Liver (tissue), 4 donors: ENCODE measurements around the gene LIX1L. TPM values are rescaled to one million over a fixed set of nuclear protein-coding genes. Genes with fewer than 3 reads are reported as not detected.

ENCODE experiments used
- polyA plus RNA-seq, 2 donors: library from polyadenylated mRNA; stranded (reverse) in 1 of 2; unstranded in 1 of 2; fragments of 200-250 nt in 1 of 2; fragments of >200 nt in 1 of 2; fragmentation: Nextera tagmentation in 1 of 2; extraction: Ambion mirVana in 1 of 2; gene quantifications; one replicate each; pipeline versions ENCODE4 v1.2.1 to v1.2.3, GENCODE V29; 2013 to 2015
- total RNA-seq, 2 donors: library from RNA; depleted of rRNA; stranded (reverse); fragments of >200 nt; gene quantifications; one replicate each; pipeline ENCODE4 v1.2.3, GENCODE V29; 2014
- donor health status: healthy.
- donor health status: healthy.
- donor health status: healthy.

Gene LIX1L
- total and polyA plus RNA-seq, 4 donors: 4.6 to 8.6 (median 6.3) TPM

Other genes starting within 250 kb of the LIX1L start
- gene CD160, start 238.5 kb downstream of the LIX1L start, total RNA-seq: 1 to 10 TPM; 1.0 to 1.1 TPM
- 1 to 10 TPM in 1 of 2 donors, under 1 TPM in 1; 0.54 to 1.4 TPM for gene CD160, start 238.5 kb downstream of the LIX1L start, polyA plus RNA-seq
- gene RNF115, start 133.9 kb downstream of the LIX1L start, total RNA-seq: 10 to 100 TPM in 1 of 2 donors, 1 to 10 TPM in 1; 8.5 to 10.0 TPM
- gene RNF115, start 133.9 kb downstream of the LIX1L start, polyA plus RNA-seq: 1 to 10 TPM; 3.2 to 6.7 TPM
- gene POLR3C, start 133.8 kb downstream of the LIX1L start, total RNA-seq: 10 to 100 TPM; 12.6 to 22.0 TPM
- 1 to 10 TPM; 6.3 to 8.5 TPM for gene POLR3C, start 133.8 kb downstream of the LIX1L start, polyA plus RNA-seq
- 1 to 10 TPM in 1 of 2 donors, under 1 TPM in 1; 0.59 to 2.1 TPM for gene NUDT17, start 112.4 kb downstream of the LIX1L start, total RNA-seq
- gene NUDT17, start 112.4 kb downstream of the LIX1L start, polyA plus RNA-seq: 1 to 10 TPM in 1 of 2 donors, under 1 TPM in 1; 0.78 to 1.3 TPM
- 1 to 10 TPM; 1.7 to 3.4 TPM for gene PIAS3, start 98.9 kb downstream of the LIX1L start, total RNA-seq
- gene PIAS3, start 98.9 kb downstream of the LIX1L start, polyA plus RNA-seq: 1 to 10 TPM; 4.5 to 6.3 TPM
- 1 to 10 TPM in 1 of 2 donors, under 1 TPM in 1; 0.05 to 1.2 TPM for gene ANKRD35, start 72.2 kb downstream of the LIX1L start, total RNA-seq
- gene ANKRD35, start 72.2 kb downstream of the LIX1L start, polyA plus RNA-seq: 1 to 10 TPM; 1.6 to 1.9 TPM
- gene ITGA10, start 48.0 kb downstream of the LIX1L start, total RNA-seq: 1 to 10 TPM in 1 of 2 donors, under 1 TPM in 1; 0.23 to 2.2 TPM
- under 1 TPM; 0.20 to 0.61 TPM for gene ITGA10, start 48.0 kb downstream of the LIX1L start, polyA plus RNA-seq
- gene PEX11B, start 39.3 kb downstream of the LIX1L start, total RNA-seq: 10 to 100 TPM; 13.4 to 18.2 TPM
- gene PEX11B, start 39.3 kb downstream of the LIX1L start, polyA plus RNA-seq: 10 to 100 TPM; 14.0 to 21.0 TPM
- gene RBM8A, start 30.5 kb downstream of the LIX1L start, total RNA-seq: 10 to 100 TPM; 48.8 to 62.5 TPM
- gene RBM8A, start 30.5 kb downstream of the LIX1L start, polyA plus RNA-seq: 10 to 100 TPM; 52.6 to 66.2 TPM
- under 1 TPM in 1 of 2 donors, not detected in 1; 0.17 TPM for gene ANKRD34A, start 6.6 kb upstream of the LIX1L start, total RNA-seq
- gene ANKRD34A, start 6.6 kb upstream of the LIX1L start, polyA plus RNA-seq: under 1 TPM; 0.06 to 0.13 TPM
- gene POLR3GL, start 6.7 kb upstream of the LIX1L start, total RNA-seq: 10 to 100 TPM; 11.9 to 12.7 TPM
- gene POLR3GL, start 6.7 kb upstream of the LIX1L start, polyA plus RNA-seq: 10 to 100 TPM; 19.8 to 23.4 TPM
- gene TXNIP, start 38.6 kb upstream of the LIX1L start, total RNA-seq: 100 to 1,000 TPM in 1 of 2 donors, 10 to 100 TPM in 1; 84.7 to 223 TPM
- 10 to 100 TPM; 53.8 to 99.2 TPM for gene TXNIP, start 38.6 kb upstream of the LIX1L start, polyA plus RNA-seq
- gene HJV, start 63.7 kb upstream of the LIX1L start, total RNA-seq: 10 to 100 TPM; 68.0 to 80.5 TPM
- gene HJV, start 63.7 kb upstream of the LIX1L start, polyA plus RNA-seq: 100 to 1,000 TPM; 115 to 138 TPM
- 1 to 10 TPM in 1 of 2 donors, under 1 TPM in 1; 0.89 to 1.9 TPM for gene NBPF10, start 186.8 kb upstream of the LIX1L start, total RNA-seq
- under 1 TPM; 0.39 to 0.57 TPM for gene NBPF10, start 186.8 kb upstream of the LIX1L start, polyA plus RNA-seq